B cell (primary cell): ENCODE results near the gene CENPX. TPM values are rescaled to one million over a fixed set of nuclear protein-coding genes. Genes with fewer than 3 reads are reported as not detected.

Source experiments
- ATAC-seq: fragments of 200-7000 bp; cut with Tn5 transposase; one replicate; pipeline ENCODE4 v1.10.0; 2021; ENCODE audit warnings: low read depth, mild to moderate bottlenecking, moderate number of reproducible peaks, moderate library complexity
- CTCF ChIA-PET: fragments of 350-600 bp; sonication (Branson Sonifier 250); formaldehyde crosslinking; loops from one replicate; lab custom pipeline; 2021; ENCODE audit warnings: antibody characterized with exemption, inconsistent platforms; lab: Charles Lee
- POLR2A ChIA-PET: fragments of 350-600 bp; sonication (Branson Sonifier 250); formaldehyde crosslinking; loops from one replicate; lab custom pipeline; 2021; ENCODE audit warnings: antibody characterized with exemption; lab: Charles Lee
- DNase-seq: peaks from one replicate; pipeline ENCODE4 v3.0.0; 2013
- H2AFZ ChIP-seq: 2 replicates; pipeline ENCODE4 v1.6.1; 2012; ENCODE audit warnings: mild to moderate bottlenecking, low read depth, low read length; ENCODE audit not compliant: insufficient read depth, poor library complexity, severe bottlenecking
- H3K27ac ChIP-seq, 2 donors: 1 replicate in 1 of 2; 2 replicates in 1 of 2; pipeline ENCODE4 v1.5.1; 2012 to 2013; ENCODE audit warnings: low read length in 2 of 2, mild to moderate bottlenecking in 2 of 2, moderate library complexity in 1 of 2
- H3K27me3 ChIP-seq, 4 experiments: fragments of 200-600 bp in 1 of 4; sonication (generic) in 1 of 4; replicated peaks in 1 of 4; 1 replicate in 2 of 4; 2 replicates in 2 of 4; pipeline versions ENCODE4 v1.6.1 to v1.7.0; 2013 to 2016; ENCODE audit warnings: low read length in 3 of 4, mild to moderate bottlenecking in 2 of 4, mixed read lengths in 1 of 4, moderate library complexity in 1 of 4; ENCODE audit not compliant: insufficient read depth in 4 of 4, control insufficient read depth in 3 of 4; ENCODE audit errors: control extremely low read depth in 1 of 4
- H3K36me3 ChIP-seq, 2 experiments: replicated peaks in 1 of 2; 1 replicate in 1 of 2; 2 replicates in 1 of 2; pipeline versions ENCODE4 v1.6.1 to v1.7.1; 2013; ENCODE audit warnings: low read length in 1 of 2; ENCODE audit not compliant: insufficient read depth in 2 of 2, control insufficient read depth in 1 of 2; ENCODE audit errors: control extremely low read depth in 1 of 2, extremely low read depth in 1 of 2
- H3K4me1 ChIP-seq, 2 donors: fragments of 200-600 bp in 1 of 2; sonication (generic) in 1 of 2; 1 replicate in 1 of 2; 2 replicates in 1 of 2; pipeline versions ENCODE4 v1.5.1 to v1.6.1; 2013 to 2017; ENCODE audit warnings: low read length in 2 of 2; ENCODE audit not compliant: control insufficient read depth in 2 of 2, insufficient read depth in 2 of 2
- H3K4me2 ChIP-seq: replicated peaks from 2 replicates; pipeline ENCODE3; 2012; ENCODE audit warnings: mild to moderate bottlenecking, low read depth, low read length; ENCODE audit not compliant: poor library complexity, severe bottlenecking
- H3K4me3 ChIP-seq, 5 experiments: fragments of 200-600 bp in 1 of 5; sonication (generic) in 1 of 5; 1 replicate in 3 of 5; 2 replicates in 2 of 5; pipeline versions ENCODE4 v1.5.1 to v1.7.0; 2011 to 2016; ENCODE audit warnings: low read length in 4 of 5, mild to moderate bottlenecking in 4 of 5, low read depth in 2 of 5, control low read depth in 1 of 5, moderate library complexity in 1 of 5; ENCODE audit not compliant: insufficient read depth in 1 of 5; ENCODE audit errors: control extremely low read depth in 1 of 5, extremely low read depth in 1 of 5
- H3K79me2 ChIP-seq: fragments of 200-600 bp; sonication (generic); one replicate; pipeline ENCODE4 v1.6.0; 2016; ENCODE audit warnings: low read length; ENCODE audit not compliant: control insufficient read depth, insufficient read depth
- H3K9ac ChIP-seq: fragments of 200-600 bp; sonication (generic); 2 replicates; pipeline ENCODE4 v1.6.1; 2017; ENCODE audit warnings: mild to moderate bottlenecking, low read length, moderate library complexity
- H3K9me3 ChIP-seq, 3 donors: one replicate each; pipeline versions ENCODE4 v1.6.1 to v1.7.1; 2013; ENCODE audit warnings: low read length in 2 of 3; ENCODE audit not compliant: control insufficient read depth in 2 of 3, insufficient read depth in 1 of 3; ENCODE audit errors: control extremely low read depth in 1 of 3
- H4K20me1 ChIP-seq: 2 replicates; pipeline ENCODE4 v1.6.0; 2012; ENCODE audit warnings: mild to moderate bottlenecking, low read length; ENCODE audit not compliant: insufficient read depth, control insufficient read depth, poor library complexity, severe bottlenecking
- H3K27ac Mint-ChIP-seq: one replicate; pipeline ENCODE4 v1.8.0; 2021; ENCODE audit warnings: mixed read lengths
- H3K27me3 Mint-ChIP-seq: one replicate; pipeline ENCODE4 v1.8.0; 2021; ENCODE audit warnings: mixed read lengths
- H3K4me1 Mint-ChIP-seq: one replicate; pipeline ENCODE4 v1.8.0; 2021; ENCODE audit warnings: mixed read lengths
- H3K4me3 Mint-ChIP-seq: one replicate; pipeline ENCODE4 v1.8.0; 2021; ENCODE audit warnings: mixed read lengths
- H3K9me3 Mint-ChIP-seq: one replicate; pipeline ENCODE4 v1.8.0; 2022; ENCODE audit warnings: mixed read lengths; ENCODE audit not compliant: insufficient read depth
- EZH2 ChIP-seq: IDR thresholded peaks from 2 replicates; pipeline ENCODE4 v1.6.1; 2012; ENCODE audit warnings: borderline replicate concordance, low read depth, mild to moderate bottlenecking, moderate library complexity, low read length; ENCODE audit not compliant: insufficient read depth, poor library complexity, severe bottlenecking
- WGBS: methylation state at CpG from one replicate; pipeline ENCODE4 v1.1.5; 2013; ENCODE audit warnings: missing lambda C conversion rate; ENCODE audit not compliant: insufficient coverage; 5-methylcytosine and 5-hydroxymethylcytosine counted together
- intact Hi-C: fragments of 100-400 bp; cut with micrococcal nuclease; formaldehyde crosslinking; loops from one replicate; pipeline ENCODE4 v1.10.0; 2022
- polyA plus RNA-seq: library from polyadenylated mRNA; depleted of rRNA; stranded (reverse); fragments of >200 nt; gene quantifications from 2 replicates; pipeline ENCODE4 v1.2.3, GENCODE V29; 2012
- total RNA-seq, 2 donors: library from RNA; stranded (reverse); fragments of 120-200 nt in 1 of 2; gene quantifications; 1 replicate in 1 of 2; 2 replicates in 1 of 2; pipeline versions ENCODE4 v1.2.3 to v1.2.4, GENCODE V29; 2013 to 2022
- TF ChIP-seq, protein P1 (sequence below): fragments of 200-600 bp; IDR thresholded peaks from one replicate; pipeline ENCODE4 v1.8.0; 2022; ENCODE audit warnings: antibody characterized with exemption, mild to moderate bottlenecking

Gene CENPX
- total and polyA plus RNA-seq, 2 donors (not counting 1 experiment from before 2014, with no cell fraction given), result 37.0 to 40.1 TPM

GRCh38 chr17:82018152-82018988 is 4.3 kb downstream of the CENPX start:
- no peak for DNase-seq
- POLR2A ChIA-PET, result no interaction called here
- Histone ChIP-seq H3K4me3 (no peak overlapping the region), H3K4me1 (peaks cover 8 to 23% of the 10 kb centered on the region in 2 donors), H3K36me3 (peaks cover 0 to 3% of the 10 kb centered on the region in 2 experiments), H3K27ac (no peak overlapping the region), H4K20me1 (peaks cover 25% of the 10 kb centered on the region), H2AFZ (no peak overlapping the region), H3K27me3 (no peaks in the 10 kb centered on the region), H3K9me3 (no peaks in the 10 kb centered on the region), H3K4me2 (no peak overlapping the region), H3K79me2 (peaks cover 10% of the 10 kb centered on the region), H3K9ac (no peak overlapping the region)
- Mint-ChIP-seq H3K27ac (no peak overlapping the region), H3K9me3 (no peaks in the 10 kb centered on the region), H3K4me3 (no peak overlapping the region), H3K4me1 (peaks cover 10% of the 10 kb centered on the region), H3K27me3 (no peaks in the 10 kb centered on the region)
- CTCF ChIA-PET, result interaction anchor here (1.0 to 7.2 kb wide), 3 partner anchors 51 to 88 kb away, joined by 4 to 91 read pairs (median 4); no protein-coding TSS in a partner anchor
- no peak for ATAC-seq
- 91% methylated on average over 19 of the region's 19 CpGs for WGBS
- intact Hi-C loops, result no loop called here
- no peak for TF ChIP-seq EZH2
- TF ChIP-seq, protein P1, sequence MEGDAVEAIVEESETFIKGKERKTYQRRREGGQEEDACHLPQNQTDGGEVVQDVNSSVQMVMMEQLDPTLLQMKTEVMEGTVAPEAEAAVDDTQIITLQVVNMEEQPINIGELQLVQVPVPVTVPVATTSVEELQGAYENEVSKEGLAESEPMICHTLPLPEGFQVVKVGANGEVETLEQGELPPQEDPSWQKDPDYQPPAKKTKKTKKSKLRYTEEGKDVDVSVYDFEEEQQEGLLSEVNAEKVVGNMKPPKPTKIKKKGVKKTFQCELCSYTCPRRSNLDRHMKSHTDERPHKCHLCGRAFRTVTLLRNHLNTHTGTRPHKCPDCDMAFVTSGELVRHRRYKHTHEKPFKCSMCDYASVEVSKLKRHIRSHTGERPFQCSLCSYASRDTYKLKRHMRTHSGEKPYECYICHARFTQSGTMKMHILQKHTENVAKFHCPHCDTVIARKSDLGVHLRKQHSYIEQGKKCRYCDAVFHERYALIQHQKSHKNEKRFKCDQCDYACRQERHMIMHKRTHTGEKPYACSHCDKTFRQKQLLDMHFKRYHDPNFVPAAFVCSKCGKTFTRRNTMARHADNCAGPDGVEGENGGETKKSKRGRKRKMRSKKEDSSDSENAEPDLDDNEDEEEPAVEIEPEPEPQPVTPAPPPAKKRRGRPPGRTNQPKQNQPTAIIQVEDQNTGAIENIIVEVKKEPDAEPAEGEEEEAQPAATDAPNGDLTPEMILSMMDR, result no peak

DNA sequence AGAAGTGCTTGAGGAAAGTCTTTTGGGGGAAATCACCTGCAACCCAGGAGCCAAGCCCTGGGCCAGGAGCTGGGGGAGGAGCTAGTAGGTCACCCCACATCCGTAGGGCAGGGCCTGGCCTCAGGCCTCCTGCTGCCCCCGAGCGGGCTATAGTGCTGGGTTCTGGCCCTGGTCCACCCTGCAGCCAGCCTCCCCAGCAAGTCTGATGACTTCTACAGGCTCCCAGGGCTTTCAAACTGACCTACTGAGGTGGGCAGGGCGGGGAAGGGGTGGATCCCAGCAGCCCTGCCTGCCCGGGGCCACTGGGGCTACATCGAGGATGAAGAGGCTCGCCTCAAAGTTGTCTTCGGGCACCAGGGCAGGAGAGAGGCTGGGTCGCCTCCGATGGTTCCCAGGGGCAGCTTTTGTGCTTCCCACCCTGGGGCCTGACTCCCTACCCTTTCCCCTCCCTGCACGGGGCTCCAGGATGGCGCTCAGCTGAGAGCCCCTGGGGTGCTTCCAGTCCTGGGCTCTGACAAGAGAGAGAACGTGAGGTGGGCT is 5.0 kb downstream of the CENPX start:
- peaks cover 8 to 23% of the 10 kb centered on the region in 2 donors for H3K4me1 ChIP-seq
- peaks cover 25% of the 10 kb centered on the region for H4K20me1 ChIP-seq
- no peak for TF ChIP-seq EZH2
- TF ChIP-seq, protein P1, result no peak
- no peaks in the 10 kb centered on the region for H3K27me3 ChIP-seq
- peaks cover 0 to 3% of the 10 kb centered on the region in 2 experiments for H3K36me3 ChIP-seq
- no peak overlapping the region for H3K27ac ChIP-seq
- no peak overlapping the region for H3K9ac ChIP-seq
- ATAC-seq (no peak), DNase-seq (no peak)
- ChIA-PET POLR2A (no interaction called here), CTCF (interaction anchor here (7.2 kb wide), 1 partner anchor 58 kb away, joined by 91 read pairs; no protein-coding TSS in a partner anchor)
- 97% methylated on average over 6 of the region's 13 CpGs for WGBS
- H3K79me2 ChIP-seq, result peaks cover 10% of the 10 kb centered on the region
- no peak overlapping the region for H3K27ac Mint-ChIP-seq
- no peak overlapping the region for H3K4me2 ChIP-seq
- no peak overlapping the region for H3K4me3 Mint-ChIP-seq
- intact Hi-C loops, result no loop called here
- H3K4me3 ChIP-seq, result no peak overlapping the region
- no peaks in the 10 kb centered on the region for H3K27me3 Mint-ChIP-seq
- no peaks in the 10 kb centered on the region for H3K9me3 ChIP-seq
- peaks cover 10% of the 10 kb centered on the region for H3K4me1 Mint-ChIP-seq
- H3K9me3 Mint-ChIP-seq, result no peaks in the 10 kb centered on the region
- H2AFZ ChIP-seq, result no peak overlapping the region
